K562 (cell line): Measurements from ENCODE around the gene PRDM8. TPM values are rescaled to one million over a fixed set of nuclear protein-coding genes. Genes with fewer than 3 reads are reported as not detected.

Source experiments
- ATAC-seq: fragments of 200-7000 bp; cut with Tn5 transposase; 3 replicates; pipeline ENCODE4 v1.9.1; 2020; ENCODE audit warnings: moderate library complexity
- BruUV-seq: library from RNA; stranded (reverse); fragments of 400-500 nt; replicated peaks from 2 replicates; lab custom pipeline; 2021; lab: Mats Ljungman, UMichigan
- CTCF ChIA-PET: fragments of 300-600 bp; formaldehyde crosslinking; extraction: SDS; loops from one replicate; lab custom pipeline; 2021; ENCODE audit warnings: low intra/inter-chr PET ratio; lab: Yijun Ruan, JAX
- POLR2A ChIA-PET: fragments of 300-600, 350-650 bp; sonication (Branson Sonifier 250); formaldehyde crosslinking; extraction: SDS; loops from one replicate; lab custom pipeline; 2021; ENCODE audit warnings: antibody characterized with exemption, inconsistent platforms; lab: Yijun Ruan, JAX
- DNase-seq, 4 experiments: peaks; one replicate each; pipeline versions ENCODE4 v3.0.0 to v3.0.0-alpha.2; 2011 to 2018; ENCODE audit warnings: low spot score in 3 of 4, mixed read lengths in 3 of 4; ENCODE audit errors: extremely low read depth in 1 of 4
- FAIRE-seq: peaks from 2 replicates; lab custom pipeline; 2011; peaks lifted over from hg19 to GRCh38; lab: Jason Lieb, UNC
- H2AFZ ChIP-seq: 2 replicates; pipeline ENCODE4 v1.6.0; 2011; ENCODE audit warnings: low read depth, low read length, control low read depth, inconsistent platforms
- H3K27ac ChIP-seq: fragments of 200-600 bp; 3 replicates; pipeline ENCODE4 v1.8.0; 2011; ENCODE audit warnings: low read depth, mild to moderate bottlenecking, control low read depth, inconsistent platforms, low read length, moderate library complexity, mixed read lengths; ENCODE audit errors: extremely low read depth
- H3K27me3 ChIP-seq, 2 experiments: fragments of 300-600 bp in 1 of 2; 2 replicates in 1 of 2; 3 replicates in 1 of 2; pipeline versions ENCODE4 v1.6.0 to v1.8.0; 2011; ENCODE audit warnings: inconsistent platforms in 2 of 2, low read length in 2 of 2, mild to moderate bottlenecking in 1 of 2, mixed read lengths in 1 of 2, moderate library complexity in 1 of 2; ENCODE audit not compliant: control insufficient read depth in 2 of 2, insufficient read depth in 2 of 2
- H3K36me3 ChIP-seq: fragments of 300-600 bp; 3 replicates; pipeline ENCODE4 v1.8.0; 2011; ENCODE audit warnings: mild to moderate bottlenecking, low read length, inconsistent platforms; ENCODE audit not compliant: control insufficient read depth, insufficient read depth
- H3K4me1 ChIP-seq, 2 experiments: fragments of 200-600 bp in 1 of 2; replicated peaks in 1 of 2; 2 replicates in 1 of 2; 3 replicates in 1 of 2; pipeline versions ENCODE4 v1.5.1 to v1.8.0; 2011; ENCODE audit warnings: inconsistent platforms in 2 of 2, low read length in 2 of 2, mild to moderate bottlenecking in 1 of 2, mixed read lengths in 1 of 2, moderate library complexity in 1 of 2; ENCODE audit not compliant: control insufficient read depth in 2 of 2, insufficient read depth in 2 of 2
- H3K4me2 ChIP-seq: 2 replicates; pipeline ENCODE4 v1.6.1; 2011; ENCODE audit warnings: low read length, control low read depth, inconsistent platforms, mixed read lengths; ENCODE audit not compliant: insufficient read depth
- H3K4me3 ChIP-seq: fragments of 200-600 bp; sonication (generic), shearing (Covaris generic); 2 replicates; pipeline ENCODE4 v1.5.1; 2016; ENCODE audit warnings: control low read depth, inconsistent platforms
- H3K79me2 ChIP-seq: fragments of 200-600 bp; 3 replicates; pipeline ENCODE4 v1.8.0; 2011; ENCODE audit warnings: low read length, inconsistent platforms; ENCODE audit not compliant: control insufficient read depth, insufficient read depth
- H3K9ac ChIP-seq, 2 experiments: 2 replicates each; pipeline versions ENCODE4 v1.6.0 to v1.6.1; 2011; ENCODE audit warnings: low read depth in 2 of 2, low read length in 2 of 2, control low read depth in 1 of 2, inconsistent platforms in 1 of 2, mild to moderate bottlenecking in 1 of 2, mixed read lengths in 1 of 2; ENCODE audit not compliant: insufficient read depth in 1 of 2
- H3K9me1 ChIP-seq: one replicate; pipeline ENCODE4 v1.6.0; 2011; ENCODE audit warnings: inconsistent platforms, mild to moderate bottlenecking, low read length, moderate library complexity; ENCODE audit not compliant: control insufficient read depth, insufficient read depth
- H3K9me3 ChIP-seq: replicated peaks from 2 replicates; pipeline ENCODE4 v1.5.1; 2011; ENCODE audit warnings: low read depth, low read length, inconsistent platforms; ENCODE audit not compliant: control insufficient read depth, insufficient read depth
- H4K20me1 ChIP-seq: replicated peaks from 2 replicates; pipeline ENCODE4 v1.6.1; 2011; ENCODE audit warnings: low read length, inconsistent platforms, mixed read lengths; ENCODE audit not compliant: control insufficient read depth, insufficient read depth
- ARHGAP35 ChIP-seq: fragments of 450-650 bp; IDR thresholded peaks from 2 replicates; pipeline ENCODE4 v1.6.1; 2018; ENCODE audit not compliant: partially characterized antibody
- CC2D1A ChIP-seq: fragments of 450-650 bp; IDR thresholded peaks from 2 replicates; pipeline ENCODE4 v1.6.1; 2017; ENCODE audit warnings: mild to moderate bottlenecking
- CEBPB ChIP-seq: fragments of 450-650 bp; IDR thresholded peaks from 2 replicates; pipeline ENCODE4 v1.6.1; 2016; ENCODE audit warnings: missing genetic modification characterization, missing compliant biosample characterization
- GTF2E2 ChIP-seq: fragments of 200-800 bp; sonication (Bioruptor generic); IDR thresholded peaks from 2 replicates; pipeline ENCODE4 v1.6.1; 2016; ENCODE audit warnings: missing genetic modification characterization, missing compliant biosample characterization
- HNRNPL ChIP-seq: fragments of 200-400 bp; formaldehyde crosslinking; IDR thresholded peaks from 2 replicates; pipeline ENCODE4 v1.6.1; 2017; ENCODE audit warnings: low read depth, mild to moderate bottlenecking, low read length
- JUNB ChIP-seq: fragments of 450-650 bp; formaldehyde crosslinking; conservative IDR thresholded peaks from 2 replicates; pipeline ENCODE4 v1.4.0; 2020; ENCODE audit warnings: mild to moderate bottlenecking
- KLF16 ChIP-seq: IDR thresholded peaks from 2 replicates; pipeline ENCODE4 v1.6.1; 2016; ENCODE audit warnings: antibody characterized with exemption
- RBM15 ChIP-seq: fragments of 200-400 bp; formaldehyde crosslinking; IDR thresholded peaks from 2 replicates; pipeline ENCODE4 v1.6.1; 2018; ENCODE audit warnings: mild to moderate bottlenecking, low read length, moderate library complexity; ENCODE audit not compliant: insufficient read depth
- WGBS: fragments of 100-300 bp; shearing (Covaris generic); methylation state at CpG from one replicate; pipeline ENCODE4 v1.1.6; 2016; ENCODE audit warnings: low coverage, mixed read lengths; ENCODE audit not compliant: insufficient coverage; ENCODE audit errors: missing lambda C conversion rate; 5-methylcytosine and 5-hydroxymethylcytosine counted together
- in situ Hi-C: fragments of 300-500 bp; cut with MboI; formaldehyde crosslinking; loops from 4 replicates; pipeline ENCODE4 v1.15.0; 2018; ENCODE audit warnings: inconsistent platforms, mixed read lengths
- intact Hi-C: fragments of 100-400 bp; cut with micrococcal nuclease; formaldehyde crosslinking; loops from 2 replicates; pipeline ENCODE4 v1.14.2; 2022
- polyA plus RNA-seq, 8 experiments: library from polyadenylated mRNA; depleted of rRNA in 4 of 8; stranded (reverse) in 5 of 8; unstranded in 3 of 8; fragments of >200 nt; fragmentation: Nextera tagmentation in 2 of 8; fragmentation: Illumina TruSeq in 1 of 8; extraction: Ambion mirVana in 2 of 8; extraction: Trizol in 1 of 8; gene quantifications; 2 replicates each; pipeline versions ENCODE4 v1.2.1 to v1.2.3, GENCODE V29; 2011 to 2014; ENCODE audit warnings: inconsistent platforms in 1 of 8, missing spikeins in 1 of 8
- total RNA-seq, 7 experiments: library from RNA; depleted of rRNA in 6 of 7; stranded (reverse); fragments of >200 nt in 6 of 7; fragmentation: Illumina TruSeq in 2 of 7; extraction: Trizol in 2 of 7; gene quantifications; 2 replicates each; pipeline versions ENCODE4 v1.2.1 to v1.2.3, GENCODE V29; 2011 to 2021; ENCODE audit warnings: low replicate concordance in 1 of 7

The PRDM8 gene
- total and polyA plus RNA-seq, 9 of the 15 experiments (the other 6 are each of a cell fraction or from before 2014, with no cell fraction given): 0.40 TPM; not detected in 8

DNA sequence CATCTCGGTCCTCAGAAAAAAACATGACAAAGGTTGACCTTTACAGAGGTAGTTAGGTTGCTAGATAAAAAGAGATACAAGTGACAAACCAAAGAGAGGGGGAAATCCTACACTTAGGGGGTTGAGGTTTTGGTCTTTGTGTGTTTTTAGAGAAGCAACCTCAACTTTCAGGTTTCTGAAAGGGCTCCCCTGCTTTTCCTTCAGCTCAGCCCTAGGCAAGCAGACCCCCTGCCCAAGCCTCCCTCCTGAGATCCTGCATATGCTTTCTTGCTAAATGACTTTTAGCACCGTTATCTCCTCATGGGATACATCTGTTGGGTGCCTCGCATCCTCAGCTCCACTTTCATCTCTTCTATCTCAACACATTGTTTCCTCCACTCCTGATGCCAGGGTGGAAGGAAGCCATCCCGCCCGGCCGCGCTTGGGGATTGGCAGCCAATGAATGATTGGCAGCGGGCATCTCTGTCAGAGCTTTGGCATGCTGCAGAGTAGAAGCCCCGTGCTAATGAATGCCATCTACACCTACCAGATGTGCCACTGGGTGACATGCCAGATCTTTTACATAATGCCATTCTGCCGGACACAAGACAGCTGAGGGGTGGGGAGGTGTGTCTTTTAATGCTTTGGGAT, 15.0 kb upstream of the PRDM8 start:
- no peak for ATAC-seq
- 90% methylated on average over 9 of the region's 10 CpGs for WGBS
- H3K36me3 ChIP-seq: no peaks in the 10 kb centered on the region
- BruUV-seq: no TSS peak
- ChIA-PET POLR2A (no interaction called here), CTCF (no interaction called here)
- intact Hi-C loops: no loop called here
- no peak overlapping the region for H2AFZ ChIP-seq
- no peaks in the 10 kb centered on the region for H4K20me1 ChIP-seq
- no peaks in the 10 kb centered on the region for H3K27me3 ChIP-seq
- no peak for DNase-seq
- TF ChIP-seq CC2D1A (no peak), RBM15 (no peak), GTF2E2 (tag) (no peak), HNRNPL (no peak), ARHGAP35 (no peak), CEBPB (no peak), KLF16 (no peak), JUNB (CRISPR knock-in tag) (no peak)
- no peaks in the 10 kb centered on the region for H3K79me2 ChIP-seq
- peaks cover 8% of the 10 kb centered on the region; the same call in 1 of the 2 replicates for H3K9me3 ChIP-seq
- H3K9me1 ChIP-seq: no peaks in the 10 kb centered on the region
- FAIRE-seq: no peak
- no peak overlapping the region for H3K4me2 ChIP-seq
- no peak overlapping the region for H3K9ac ChIP-seq
- H3K4me3 ChIP-seq: no peak overlapping the region
- H3K27ac ChIP-seq: no peak overlapping the region
- H3K4me1 ChIP-seq: peaks cover 0 to 16% of the 10 kb centered on the region in 2 experiments
- in situ Hi-C loops: no loop called here
